NCI-H2029 (cell line): Measurements from ENCODE around the gene SORBS1.
A peak's percentile ranks its signal among the peaks of the same experiment; 100 is the strongest.

Experiments
- DNase-seq: peaks from one replicate; lab custom pipeline; 2025; lab: John Stamatoyannopoulos, UW

Gene SORBS1

DNA sequence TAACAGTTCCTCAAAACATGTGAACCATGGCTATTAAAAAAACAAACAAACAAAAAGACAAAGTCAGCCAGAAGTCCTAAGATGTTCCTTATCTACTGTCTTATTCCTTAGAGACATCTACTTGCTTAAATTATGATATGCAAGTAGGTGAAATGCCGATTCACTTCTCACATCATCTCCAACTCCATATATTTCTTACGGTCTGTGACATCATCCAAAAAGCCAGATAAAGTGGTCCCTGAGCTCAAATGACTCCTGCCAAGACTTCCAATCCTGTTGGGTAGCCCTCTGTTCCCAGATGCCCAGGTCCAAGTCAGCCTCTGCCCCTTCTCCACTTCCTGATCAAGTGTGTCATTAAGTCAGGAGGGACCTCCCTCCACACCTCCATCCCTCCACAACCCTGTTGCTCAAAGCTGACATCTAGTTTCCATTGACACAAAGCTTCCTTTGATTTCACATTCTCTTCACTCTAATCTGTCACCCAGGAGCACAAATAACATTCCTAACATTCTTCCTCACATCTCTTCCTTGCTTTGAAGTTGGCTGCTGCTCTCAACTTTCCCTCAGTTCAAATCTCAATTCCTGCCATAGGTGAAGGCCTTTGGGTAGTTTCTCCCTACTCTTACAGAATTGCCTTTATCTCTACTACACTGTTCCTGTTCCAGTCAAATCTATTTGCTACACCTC, 214.3 kb downstream of the SORBS1 start:
- DNase-seq: no peak

DNA sequence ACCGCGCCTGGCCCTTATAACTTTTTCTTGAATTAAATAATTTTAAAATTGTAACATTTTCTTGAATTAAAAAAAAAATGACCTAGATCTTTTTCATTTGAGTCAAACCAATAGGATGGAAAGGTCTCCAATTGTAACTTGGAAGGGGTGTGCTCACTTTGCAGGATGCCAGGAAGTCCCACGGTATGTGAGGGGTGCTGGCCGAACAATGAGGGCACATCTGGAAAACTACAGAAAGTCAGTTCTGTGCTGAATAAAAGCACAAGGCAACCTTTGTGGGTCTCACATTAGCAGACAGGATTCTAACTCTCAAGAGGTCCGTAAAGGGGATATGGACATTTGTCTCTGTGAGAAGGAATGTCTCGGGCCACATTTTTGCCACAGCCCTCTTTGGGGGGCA, 217.6 kb downstream of the SORBS1 start:
- no peak for DNase-seq

DNA sequence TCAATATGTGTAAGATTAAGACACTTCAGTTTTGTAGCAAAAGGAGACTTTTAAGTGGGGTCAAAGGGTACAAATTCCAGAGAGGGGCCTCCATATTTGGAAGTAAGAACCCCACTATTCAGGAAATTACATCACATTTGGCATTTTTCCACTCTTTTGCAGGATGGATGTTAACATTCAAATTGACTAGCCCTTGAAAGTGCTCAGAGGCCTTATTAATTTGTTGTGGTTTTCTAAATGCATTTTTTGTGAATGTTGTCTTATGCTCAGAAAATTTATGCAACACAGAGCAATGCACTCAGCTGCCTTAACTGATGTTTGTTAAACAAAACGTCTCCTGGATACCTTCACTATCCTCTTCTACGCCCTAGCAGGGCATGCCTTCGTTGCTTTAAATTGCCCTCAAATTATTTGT, 219.4 kb downstream of the SORBS1 start:
- DNase-seq: no peak

DNA sequence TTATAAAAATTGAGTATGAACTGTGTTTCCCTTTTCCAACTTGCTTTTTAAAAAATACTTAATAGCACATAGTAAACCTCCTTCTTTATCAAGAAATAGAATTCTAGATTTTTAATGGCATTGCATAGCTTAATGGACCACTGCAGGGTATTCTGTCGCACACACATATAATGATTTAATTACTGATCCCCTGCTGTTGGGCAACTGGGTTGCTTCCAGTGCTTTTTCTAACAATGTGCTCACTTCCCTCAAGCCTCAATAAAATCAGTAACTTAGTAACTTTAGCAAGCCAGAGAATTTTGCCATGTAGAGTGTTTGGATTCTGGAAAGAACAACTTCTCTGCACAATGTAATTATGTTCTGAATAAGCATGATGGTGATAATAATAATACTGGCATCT, 221.3 kb downstream of the SORBS1 start:
- DNase-seq: no peak

DNA sequence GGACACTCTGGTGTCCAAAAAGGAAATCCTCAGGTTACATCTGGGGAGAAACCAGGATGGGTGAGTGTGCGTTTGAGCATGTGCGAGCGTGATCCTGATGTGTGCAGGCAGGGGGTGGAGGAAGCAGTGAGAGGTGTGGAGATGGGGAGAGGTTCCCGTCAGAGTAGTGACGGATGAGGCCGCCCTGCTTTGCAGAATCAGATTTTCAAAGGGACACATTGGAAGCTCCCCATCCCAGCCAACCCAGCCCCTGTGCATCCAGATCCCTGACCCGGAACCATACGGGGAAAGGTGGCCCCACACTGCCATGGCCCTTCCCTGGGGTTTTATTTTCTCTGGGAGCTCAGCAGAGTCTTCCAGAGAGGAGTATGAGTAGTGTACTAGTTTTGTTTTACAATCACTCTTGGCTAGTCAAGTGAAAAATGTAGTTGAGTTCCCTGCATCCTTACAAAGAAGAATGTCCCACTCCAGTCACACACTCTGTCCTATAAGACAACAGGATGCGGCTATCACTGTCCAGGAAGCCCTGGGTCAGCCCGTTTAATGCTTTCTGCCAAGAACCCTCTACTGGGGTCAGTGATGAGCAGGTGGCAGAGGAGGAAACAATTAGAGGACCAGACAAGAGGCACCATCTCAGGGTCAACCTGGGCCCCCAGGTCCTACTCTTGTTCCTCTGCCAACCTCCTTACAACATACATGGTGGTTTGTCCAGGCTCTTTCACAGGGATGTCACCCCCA, 223.6 kb downstream of the SORBS1 start:
- DNase-seq: no peak

DNA sequence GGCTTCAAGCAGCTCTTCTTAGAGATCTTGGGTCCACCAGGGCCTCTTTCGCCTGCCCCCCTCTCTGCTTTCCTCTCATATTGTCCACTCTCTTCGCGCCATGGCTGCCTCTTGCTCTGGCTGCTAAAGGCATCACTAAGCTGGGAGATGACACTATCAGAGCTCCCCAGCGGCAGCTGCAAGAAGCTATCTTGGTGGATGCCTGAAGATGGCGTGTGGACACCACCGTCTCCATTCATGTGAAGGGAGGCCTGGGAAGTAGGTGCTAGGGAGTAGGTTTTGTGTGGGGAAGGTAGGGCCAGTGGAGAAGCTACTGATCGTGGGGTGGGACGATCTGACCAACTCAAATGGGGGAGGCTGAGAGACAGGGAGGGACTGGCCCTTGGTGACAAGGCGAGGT, 224.5 kb downstream of the SORBS1 start:
- DNase-seq: no peak

DNA sequence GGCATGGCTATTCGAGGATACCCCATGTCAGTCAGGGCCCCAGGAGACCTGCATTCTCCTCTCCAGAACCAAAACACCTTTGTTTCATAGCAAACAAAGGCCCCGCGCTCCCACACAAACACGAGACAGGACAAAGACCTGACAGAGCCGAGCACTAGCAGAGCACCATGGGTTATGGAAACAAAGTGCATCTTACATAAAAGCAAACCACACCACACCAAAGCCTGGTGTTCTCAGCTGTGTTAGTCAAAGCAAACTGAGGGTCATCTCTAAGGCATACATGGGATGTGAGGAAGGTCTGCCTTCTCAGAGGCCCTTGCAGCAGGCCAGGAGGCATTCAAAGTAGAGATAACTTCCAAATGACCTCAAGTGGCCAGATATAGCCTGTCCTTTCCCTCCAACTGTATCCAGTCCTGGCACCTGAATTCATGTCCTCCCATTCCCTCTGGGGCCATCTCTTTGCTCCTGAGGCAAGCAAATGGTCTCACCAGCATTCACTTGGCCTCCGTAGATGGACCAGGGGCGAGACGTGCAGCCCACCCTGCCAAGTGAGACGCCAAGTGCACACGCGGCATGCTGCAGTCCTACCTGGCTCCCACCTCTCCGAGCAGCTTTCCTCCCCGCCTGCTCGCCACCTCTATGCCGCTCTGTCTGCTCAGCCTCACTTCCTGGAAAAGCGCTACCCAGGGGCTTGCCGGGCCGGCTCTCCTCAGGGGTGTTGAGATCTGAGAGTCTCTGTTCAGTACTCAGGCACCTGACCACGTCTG, 225.1 kb downstream of the SORBS1 start:
- DNase-seq: no peak

DNA sequence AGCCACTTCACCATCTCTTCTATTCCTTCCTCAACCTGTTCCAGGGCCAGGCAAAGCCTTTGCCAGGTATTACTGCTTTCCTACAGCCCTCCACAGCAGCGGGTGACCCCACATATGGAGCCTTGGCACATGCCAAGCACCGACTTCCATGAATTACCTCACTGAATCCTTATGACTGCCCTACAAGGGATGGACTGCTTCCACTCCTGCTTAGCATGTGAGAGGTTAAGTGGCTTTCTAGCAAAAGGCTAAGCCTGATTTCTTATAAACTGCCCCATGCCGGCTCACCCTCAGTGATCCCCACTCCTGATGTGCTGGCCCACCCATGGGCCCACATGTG, 226.4 kb downstream of the SORBS1 start:
- DNase-seq: no peak

DNA sequence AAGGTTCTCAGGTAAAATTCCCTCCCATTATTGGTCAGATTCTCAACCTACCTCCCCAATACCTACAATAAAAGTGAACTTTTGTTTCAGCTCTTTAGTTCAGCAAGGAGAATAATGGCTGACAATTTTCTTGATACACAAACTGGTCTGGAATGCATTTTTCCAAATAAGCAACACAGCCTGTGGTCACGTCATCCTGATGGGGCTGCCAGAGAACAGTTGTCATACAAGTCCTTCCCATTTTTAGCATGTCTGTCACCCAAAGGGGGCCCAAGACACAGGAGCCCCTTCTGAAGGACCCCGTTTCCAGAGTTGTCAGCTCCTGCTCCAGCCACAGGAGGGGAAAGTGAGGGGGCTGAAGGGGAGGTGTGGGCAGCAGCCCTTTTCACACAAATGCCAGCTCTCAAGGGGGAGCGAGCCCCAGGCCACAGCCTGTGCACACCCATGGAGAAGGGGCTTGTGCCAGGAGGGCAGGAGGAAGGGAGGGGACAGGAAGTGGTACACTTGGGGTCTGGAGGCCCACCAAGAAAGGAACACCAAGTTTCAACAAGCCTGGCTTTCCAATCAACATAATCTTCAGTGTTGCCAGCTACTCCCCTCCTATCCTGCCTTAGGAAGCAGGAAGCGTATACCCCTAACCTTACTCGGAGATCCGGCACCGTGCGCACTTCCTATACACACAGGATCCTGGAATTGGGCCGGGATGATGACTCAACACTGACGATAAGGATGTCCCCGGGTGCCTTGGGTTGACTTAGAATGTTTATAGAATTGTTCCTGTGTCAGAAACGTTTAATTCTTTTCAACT, 227.0 kb downstream of the SORBS1 start:
- DNase-seq: no peak

DNA sequence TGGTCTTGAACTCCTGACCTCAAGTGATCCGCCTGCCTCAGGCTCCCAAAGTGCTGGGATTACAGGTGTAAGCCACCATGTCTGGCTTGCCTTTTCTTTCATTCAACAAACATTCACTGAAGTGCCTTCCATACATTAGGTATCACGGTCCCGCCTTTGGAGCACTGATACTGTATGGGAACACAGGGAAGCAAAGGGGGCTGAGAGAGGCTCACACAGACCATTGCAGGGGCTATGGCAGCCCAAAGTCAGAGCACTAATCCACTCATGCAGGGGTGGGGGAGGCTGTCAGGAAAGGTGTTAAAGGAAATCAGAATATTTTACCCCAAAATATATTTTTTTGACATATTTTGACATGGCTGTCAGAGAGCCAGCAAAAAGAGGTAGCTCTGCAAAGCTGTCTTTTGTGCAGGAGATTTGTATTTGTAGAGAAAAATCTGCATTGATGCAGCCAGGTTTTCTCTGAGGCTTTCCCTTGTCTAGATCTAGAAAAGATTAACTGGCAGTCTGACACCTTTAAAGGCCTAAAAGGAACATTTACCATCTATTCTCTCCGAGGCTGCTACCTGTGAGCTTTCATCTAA, 228.4 kb downstream of the SORBS1 start:
- DNase-seq: no peak

DNA sequence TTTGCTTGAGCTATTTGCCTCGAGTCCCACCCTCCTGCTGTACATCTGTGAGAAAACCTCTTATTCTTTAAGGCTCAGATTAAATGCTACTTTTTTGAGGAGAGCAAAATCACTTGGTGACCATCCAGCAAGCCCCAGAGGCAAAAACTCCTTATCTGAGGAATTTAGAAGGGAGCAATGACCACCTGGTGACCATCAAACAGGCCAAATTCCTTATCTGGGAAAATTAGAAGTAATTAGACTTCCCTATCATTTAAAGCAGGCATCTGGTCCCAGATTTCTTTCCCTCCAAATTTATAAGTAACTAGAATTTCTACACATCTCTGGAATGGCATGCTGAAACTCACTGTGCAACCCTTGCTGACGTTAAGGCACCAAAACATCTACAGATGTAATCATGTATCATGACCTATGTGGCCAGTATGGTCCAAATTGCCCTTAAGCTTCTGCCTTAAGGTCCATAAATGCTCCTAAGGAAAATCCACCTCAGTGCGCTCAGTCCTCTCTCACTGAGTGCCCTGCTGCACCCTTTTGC, 229.5 kb downstream of the SORBS1 start:
- DNase-seq: no peak

DNA sequence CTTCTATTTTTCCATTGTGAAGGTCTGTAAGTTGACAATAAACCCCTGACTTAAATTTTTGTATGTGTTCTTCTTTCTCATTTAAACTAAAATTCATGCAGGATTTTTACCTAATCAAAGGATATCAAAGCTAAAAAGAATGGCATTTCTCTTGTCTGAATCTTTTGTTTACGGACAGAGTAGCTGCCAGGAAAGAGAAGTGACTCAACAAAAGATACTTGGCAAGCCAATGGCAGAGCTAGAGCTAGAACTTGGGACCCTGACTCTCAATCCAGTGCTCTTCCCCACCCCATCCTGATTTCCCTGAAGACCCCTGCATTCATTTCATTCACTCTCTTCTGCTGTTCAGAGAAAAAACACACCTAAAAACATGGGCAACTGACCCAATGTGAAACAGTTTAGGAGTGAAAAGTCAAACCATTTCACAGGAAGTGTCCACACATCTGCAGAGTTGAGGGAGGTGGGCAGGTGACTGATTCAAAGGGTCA, 230.2 kb downstream of the SORBS1 start:
- no peak for DNase-seq

DNA sequence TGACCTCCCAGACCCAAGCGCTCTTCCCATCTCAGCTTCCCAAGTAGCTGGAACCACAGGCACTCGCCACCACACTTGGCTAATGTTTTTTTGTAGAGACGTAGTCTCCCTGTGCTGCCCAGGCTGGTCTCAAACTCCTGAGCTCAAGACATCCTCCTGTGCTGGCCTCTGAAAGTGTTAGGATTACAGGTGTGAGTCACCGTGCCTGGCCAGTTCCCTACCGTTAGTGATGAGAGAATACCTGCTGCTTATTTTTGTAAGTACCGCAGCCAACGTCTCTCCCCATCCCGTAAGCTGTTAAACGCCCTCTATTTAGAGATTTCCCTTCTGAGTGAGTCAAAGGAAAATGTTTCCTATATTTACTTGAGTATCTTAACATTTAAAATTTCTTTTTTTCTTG, 231.9 kb downstream of the SORBS1 start:
- no peak for DNase-seq

DNA sequence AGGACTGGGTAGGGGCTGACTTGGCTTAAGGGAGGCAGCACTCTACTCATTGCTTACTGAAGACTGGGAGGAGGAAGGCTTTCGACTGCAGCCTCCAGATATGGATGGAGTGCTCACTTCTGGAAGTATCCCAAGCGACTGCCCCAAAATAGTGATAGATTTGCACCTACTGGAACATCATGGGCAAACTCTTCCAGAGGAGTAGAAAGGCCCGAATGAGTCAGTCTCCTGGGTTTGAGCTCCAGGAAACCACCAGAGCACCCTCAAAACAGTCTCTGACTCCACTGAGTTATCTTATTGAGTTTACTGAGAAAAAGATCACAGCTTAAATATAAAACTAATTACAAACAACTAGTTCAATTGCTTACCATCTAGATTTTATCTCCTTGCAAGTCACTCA, 233.2 kb downstream of the SORBS1 start:
- DNase-seq: no peak

DNA sequence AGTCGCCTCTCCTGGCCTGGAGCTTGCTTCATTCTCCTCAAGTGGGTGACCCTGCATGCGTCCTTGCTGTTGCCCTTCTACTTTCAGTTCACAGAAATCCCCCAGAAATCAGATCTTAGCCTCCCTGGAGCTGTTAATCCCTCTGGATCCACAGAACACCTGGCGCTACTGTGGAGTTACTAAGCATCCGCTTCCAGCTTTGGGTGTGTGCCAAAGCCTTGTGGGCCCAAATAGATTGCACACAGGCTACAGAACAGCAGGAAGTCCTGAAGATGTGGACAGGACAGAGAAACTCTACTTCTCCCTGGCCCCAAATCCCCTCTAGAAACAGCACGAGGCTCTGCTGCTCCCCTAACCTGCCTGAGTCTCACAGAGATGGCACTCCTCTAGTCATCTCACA, 233.8 kb downstream of the SORBS1 start:
- DNase-seq: peak; percentile 66

DNA sequence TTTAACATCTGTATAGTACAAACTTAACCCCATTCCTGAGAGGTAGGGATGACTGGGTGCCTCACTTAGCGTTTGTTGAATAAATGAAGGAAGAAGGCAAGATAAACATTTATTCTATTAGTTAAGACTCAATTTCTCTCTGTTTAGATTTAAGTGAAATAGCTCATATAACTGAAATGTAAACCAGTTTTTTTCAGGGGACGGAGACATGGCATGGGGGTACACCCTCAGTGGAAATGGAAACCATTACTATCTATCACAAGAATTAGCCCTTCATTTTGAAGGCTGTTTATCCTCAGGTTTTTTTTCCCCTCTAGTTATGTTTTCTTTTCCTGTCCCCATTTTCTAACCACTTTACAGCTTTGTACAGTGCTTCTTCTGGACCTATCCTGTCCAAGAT, 234.8 kb downstream of the SORBS1 start:
- DNase-seq: no peak

DNA sequence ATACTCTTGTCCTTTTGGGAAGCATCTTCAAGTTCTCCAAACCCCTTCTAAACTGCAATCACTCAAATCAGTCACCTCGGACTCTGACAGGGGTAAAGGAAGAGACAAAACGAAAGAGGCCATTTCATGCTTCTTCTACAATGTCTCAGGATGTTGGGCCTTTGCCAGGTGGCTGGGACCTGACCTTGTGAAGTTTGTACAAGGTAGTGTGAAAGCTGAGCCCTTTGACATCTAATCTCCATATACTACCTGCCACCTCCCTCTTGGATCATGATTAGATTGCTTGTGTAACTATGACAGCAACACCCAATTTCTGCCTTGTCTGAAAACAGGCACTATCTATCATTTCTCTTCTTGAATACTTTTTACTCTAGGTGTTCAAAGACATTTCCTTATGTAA, 235.3 kb downstream of the SORBS1 start:
- no peak for DNase-seq

DNA sequence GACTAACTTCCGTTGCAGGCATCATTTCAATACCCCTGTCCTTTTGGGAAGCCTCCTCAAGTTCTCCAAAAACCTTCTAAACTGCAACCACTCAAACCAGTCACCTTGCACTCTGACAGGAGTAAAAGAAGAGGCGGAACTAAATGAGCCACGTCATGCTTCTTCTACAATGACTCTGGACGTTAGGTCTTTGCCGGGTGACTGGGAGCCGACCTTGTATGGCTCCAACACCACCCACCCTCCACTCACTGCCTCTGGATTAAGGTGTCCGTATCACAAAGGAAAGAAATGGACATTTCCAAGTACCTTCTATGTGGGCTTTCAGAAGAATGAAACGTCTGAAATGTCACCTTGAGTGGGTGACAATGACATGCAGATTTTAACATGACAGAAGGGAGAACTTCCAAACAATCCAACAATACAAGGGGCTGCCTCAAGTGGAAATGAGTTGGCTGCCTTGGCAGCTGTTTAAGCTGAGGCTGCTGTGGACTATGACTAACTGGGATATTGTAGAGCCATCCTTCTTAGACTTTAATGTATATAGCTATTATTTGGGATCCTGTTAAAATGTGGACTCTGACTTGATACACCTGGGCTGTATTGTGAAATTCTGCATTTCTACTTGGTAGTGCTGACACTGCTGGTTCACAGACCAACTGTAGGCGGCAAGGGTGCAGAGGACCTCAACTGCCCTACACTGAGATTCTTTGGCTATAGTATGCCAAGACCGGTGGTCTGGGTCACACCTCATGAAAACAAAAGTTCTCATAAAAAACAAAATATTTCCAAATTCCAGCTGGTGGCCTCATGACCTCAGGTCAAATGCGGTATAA, 236.5 kb downstream of the SORBS1 start:
- DNase-seq: no peak

DNA sequence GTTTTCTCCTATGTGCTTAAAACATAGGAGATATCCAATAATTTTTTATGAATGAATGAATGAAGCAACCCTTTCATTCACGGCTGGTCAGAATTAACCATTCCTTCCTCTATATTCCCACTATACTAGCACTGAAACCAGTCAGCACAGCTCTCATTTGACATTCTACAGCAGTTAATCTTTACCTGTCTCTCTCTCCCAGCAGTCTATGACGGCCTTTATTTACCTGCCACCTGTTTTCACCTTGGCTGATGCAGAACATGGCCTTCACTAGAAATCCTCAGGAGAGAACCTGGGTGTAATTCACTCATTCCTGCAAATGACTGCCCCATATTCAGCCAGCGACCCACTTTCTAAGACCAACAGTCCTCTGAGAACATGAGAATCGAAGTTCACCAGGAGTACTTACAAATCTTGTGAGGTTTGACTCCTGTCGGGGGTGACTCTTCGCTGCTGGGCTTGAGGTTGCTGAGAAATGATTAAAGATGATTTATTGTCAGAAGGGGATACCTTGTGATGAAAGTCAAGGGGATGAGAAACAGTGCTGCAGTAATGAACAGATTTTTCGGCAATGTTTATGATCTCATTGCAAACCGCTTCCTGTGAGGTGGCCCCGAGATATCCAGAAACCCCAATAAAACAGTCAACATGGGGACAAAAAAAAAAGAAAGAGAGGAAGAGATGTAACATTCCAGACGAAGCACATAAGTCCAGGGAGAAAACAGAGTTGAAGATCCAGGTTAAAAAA, 239.4 kb downstream of the SORBS1 start:
- DNase-seq: no peak

DNA sequence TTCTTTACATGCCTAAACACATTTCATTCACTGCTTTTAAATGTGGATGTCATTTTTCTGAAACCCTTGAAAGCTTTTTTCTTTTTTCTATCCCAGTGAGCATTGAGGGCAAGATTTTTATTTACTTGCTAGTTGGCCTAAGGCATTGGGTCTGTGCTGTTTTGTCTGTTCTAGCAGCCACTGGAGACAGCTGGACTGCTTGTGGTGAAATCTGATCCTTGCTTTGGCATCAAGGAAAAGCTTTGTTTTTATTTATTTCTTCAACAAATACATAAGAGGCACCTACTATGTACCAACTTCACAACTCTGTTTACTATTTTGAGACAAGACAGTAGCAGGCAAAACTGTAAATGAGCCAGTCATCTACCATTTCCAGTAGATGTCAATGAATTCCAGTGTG, 241.9 kb downstream of the SORBS1 start:
- no peak for DNase-seq
